Fibroblast of skin of right biceps (primary cell): ENCODE results near the gene PML.

ENCODE experiments used
- DNase-seq: peaks from one replicate; pipeline ENCODE4 v3.0.0-alpha.2; 2013

PML gene

GRCh38 chr15:74011610-74012009, 17.1 kb downstream of the PML start:
- DNase-seq = peak; percentile 8

GRCh38 chr15:74013374-74013894, 18.9 kb downstream of the PML start:
- DNase-seq = no peak

- DNase-seq = no peak
Observed at GRCh38 chr15:74019734-74020133, 25.2 kb downstream of the PML start.

GRCh38 chr15:74022706-74023470, 28.4 kb downstream of the PML start:
- no peak for DNase-seq

GRCh38 chr15:74024687-74025086, 30.2 kb downstream of the PML start:
- DNase-seq = no peak

GRCh38 chr15:74025436-74025835, 30.9 kb downstream of the PML start:
- no peak for DNase-seq

GRCh38 chr15:74027688-74028087, 33.2 kb downstream of the PML start:
- DNase-seq = no peak

GRCh38 chr15:74028646-74029045, 34.1 kb downstream of the PML start:
- DNase-seq = no peak

GRCh38 chr15:74032046-74032445, 37.5 kb downstream of the PML start:
- no peak for DNase-seq

GRCh38 chr15:74032606-74033561, 38.4 kb downstream of the PML start:
- no peak for DNase-seq

- no peak for DNase-seq
Observed at GRCh38 chr15:74034206-74034755, 39.8 kb downstream of the PML start.

GRCh38 chr15:74035121-74036017, 40.9 kb downstream of the PML start:
- no peak for DNase-seq

GRCh38 chr15:74036271-74037170, 42.0 kb downstream of the PML start:
- DNase-seq = peak; percentile 72

GRCh38 chr15:74037171-74038117, 42.9 kb downstream of the PML start:
- no peak for DNase-seq

- DNase-seq = peak; percentile 42
Observed at GRCh38 chr15:74038707-74039655, 44.5 kb downstream of the PML start.

GRCh38 chr15:74039656-74040010, 45.1 kb downstream of the PML start:
- no peak for DNase-seq

- peak; percentile 99 for DNase-seq
Observed at GRCh38 chr15:74040109-74040850, 45.8 kb downstream of the PML start.

- peak; percentile 54 for DNase-seq
Observed at GRCh38 chr15:74041311-74041756, 46.8 kb downstream of the PML start.
